HG03439 (cell line): ENCODE data around the gene CYTH2.

Experiments used
- ATAC-seq: cut with Tn5 transposase; IDR thresholded peaks from one replicate; pipeline ENCODE4 v1.9.1; 2021; ENCODE audit warnings: mild to moderate bottlenecking, moderate library complexity; ENCODE audit not compliant: unreplicated experiment

CYTH2 gene

DNA sequence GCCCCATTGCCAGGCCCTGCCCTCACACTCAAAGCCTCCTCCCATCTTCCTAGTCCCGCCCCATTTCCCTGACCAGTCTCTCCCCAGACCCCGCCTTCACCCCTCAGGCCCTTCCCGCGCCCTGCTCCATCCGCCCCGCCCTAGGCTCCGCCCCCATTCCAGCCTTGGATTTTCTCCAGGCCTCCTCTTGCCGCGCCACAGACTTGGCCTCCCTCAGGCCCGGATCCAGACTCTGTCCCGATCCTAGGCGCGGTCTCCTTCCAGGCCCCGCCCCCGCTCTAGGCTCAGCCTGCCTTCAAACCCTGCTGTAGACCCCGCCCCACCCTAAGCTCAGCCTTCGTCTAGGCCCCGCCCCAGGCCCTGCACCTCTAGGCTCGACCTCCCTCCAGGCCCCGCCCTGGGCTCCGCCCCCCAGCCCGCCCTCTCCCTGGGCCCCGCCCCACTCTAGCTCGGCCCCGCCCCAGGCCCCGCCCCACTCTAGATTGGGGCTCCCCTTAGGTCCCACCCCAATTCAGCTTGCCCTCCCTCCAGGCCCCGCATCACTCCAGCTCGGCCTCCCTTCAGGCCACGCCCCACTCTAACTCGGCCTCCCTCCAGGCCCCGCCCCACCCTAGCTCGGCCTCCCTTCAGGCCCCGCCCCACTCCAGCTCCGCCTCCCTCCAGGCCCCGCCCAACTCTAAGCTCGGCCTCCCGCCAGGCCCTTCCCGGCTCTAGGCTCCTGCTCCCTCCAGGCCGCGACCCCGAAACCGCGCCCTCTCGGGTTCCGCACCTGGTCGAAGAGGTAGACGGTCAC, 24.0 kb downstream of the CYTH2 start:
- ATAC-seq, result peak; percentile 62

DNA sequence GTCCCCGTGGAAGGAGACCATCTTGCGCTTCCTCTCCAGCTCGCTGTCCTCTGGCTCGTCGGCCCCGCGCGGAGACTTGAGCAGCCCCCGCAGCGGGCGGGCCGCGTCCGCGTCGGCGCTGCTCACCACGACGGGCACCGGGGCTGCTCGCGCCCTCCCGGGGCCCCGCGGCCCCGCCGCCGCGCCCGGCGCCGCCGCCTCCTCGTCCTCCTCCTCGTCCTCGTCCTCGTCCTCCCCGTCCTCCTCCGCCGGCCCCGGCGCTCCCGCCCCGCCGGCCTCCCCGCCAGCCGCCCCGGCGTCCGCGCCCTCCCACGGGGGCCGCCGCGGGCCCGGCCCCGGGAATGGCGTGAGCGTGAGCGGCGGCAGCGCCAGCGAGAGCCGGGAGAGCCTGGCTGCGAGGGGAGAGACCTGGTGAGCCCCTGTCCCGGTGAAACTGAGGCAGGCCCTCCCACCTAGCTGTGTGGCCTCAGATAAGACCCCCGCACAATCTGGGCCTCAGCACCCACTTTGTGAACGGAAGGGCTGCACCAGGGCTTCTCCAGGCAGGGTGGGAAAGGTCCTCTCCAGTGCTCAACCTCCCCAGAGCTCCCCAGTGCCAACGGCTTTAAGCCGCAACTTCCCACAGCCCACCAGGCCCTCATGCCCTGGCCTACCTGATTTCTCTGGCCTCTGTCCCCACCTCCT, 24.7 kb downstream of the CYTH2 start:
- ATAC-seq, result no peak

DNA sequence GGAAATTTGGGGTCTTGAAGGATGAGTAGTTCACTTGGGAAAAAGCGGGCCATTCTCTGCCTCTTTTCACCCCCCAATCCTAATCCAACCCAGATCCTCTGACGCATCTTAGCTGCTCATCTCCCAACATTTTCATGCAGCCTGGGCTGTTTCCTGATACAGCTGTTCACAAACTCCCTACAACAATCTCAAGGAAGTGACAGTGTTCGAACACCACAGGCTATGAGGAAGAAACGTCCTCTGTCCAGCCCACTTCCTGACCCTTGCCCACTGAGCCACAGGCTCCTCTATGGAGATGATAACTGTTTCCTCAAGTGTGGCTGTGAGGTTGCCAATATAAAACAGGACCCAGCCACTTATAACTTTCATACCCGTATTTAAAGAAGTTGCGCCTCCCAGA, 26.2 kb downstream of the CYTH2 start:
- no peak for ATAC-seq

DNA sequence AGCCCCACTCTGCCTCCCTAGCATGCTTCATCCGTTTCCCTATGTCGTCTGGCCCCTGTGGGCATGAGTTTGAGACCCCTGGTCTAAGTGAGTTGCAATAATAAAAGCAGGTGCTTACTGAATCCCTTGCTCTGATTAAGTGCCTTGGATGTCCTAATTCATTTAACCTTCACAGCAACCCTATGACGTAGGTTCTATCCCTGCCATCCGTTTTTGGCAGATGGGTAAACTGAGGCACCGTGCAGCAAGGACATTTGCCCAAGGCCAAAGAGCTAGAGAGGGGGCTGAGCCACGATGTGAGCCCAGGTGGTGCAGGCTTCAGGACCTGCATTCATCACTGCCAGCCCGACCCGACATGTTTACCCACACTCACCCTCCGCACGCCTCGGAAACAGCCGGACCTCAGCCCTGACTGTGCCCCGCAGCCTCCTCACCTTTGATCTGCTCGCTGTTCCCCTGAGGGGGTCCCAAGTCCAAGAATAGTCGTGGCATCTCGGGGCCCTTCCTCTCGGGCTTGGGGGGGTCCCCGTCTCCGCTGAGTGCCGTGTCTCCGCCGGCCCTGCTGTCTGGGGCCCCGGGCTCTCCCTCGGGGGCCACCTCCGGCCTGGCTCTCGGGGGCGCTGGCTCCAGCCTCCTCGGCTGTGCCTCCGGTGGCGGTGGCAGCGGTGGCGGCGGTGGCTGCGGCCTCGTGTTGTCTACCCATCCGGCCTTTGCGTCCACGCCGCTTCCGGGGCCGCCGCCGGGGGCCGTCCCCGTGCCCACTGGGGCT, 28.0 kb downstream of the CYTH2 start:
- no peak for ATAC-seq

DNA sequence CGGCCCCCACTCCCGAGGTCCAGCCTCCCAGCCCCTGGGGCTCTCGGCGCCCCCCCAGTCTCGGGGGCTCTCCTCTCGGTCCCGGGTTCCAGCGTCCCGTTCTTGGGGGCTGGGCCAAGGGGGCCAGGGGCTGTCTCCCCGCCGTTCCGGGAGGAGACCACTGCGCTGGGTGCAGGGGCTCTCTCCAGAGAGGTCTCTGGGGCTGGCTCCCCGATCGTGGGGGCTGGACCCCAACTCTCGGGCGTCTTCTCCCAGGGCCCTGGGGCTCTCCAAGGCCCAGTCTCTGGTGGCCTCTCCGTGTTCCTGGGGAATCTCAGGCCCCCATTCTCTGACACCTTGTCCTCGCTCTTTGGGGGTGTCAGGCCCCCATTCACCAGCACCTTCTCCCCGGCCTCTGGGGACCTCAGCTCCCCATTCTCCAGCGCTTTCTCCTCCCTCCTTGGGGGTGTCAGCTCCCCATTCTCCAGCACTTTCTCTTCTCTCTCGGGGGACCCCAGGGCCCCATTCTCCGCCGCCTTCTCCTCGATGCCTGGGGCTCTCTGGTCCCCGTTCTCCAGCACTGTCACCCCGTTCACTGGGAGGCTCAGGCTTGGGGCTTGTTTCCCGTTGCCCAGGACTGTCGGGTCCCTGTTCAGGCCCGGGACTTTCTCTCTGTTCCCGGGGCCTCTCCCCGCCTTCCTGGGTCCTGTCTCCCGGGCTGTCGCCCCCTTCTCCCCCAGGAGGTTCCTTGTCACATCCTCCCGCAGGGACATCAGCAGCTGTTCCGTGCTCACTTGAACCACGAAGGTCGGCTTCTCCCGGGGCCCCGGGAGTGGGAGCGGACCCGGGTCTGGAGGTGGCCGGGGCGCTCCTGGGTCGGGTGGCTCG, 28.8 kb downstream of the CYTH2 start:
- no peak for ATAC-seq

DNA sequence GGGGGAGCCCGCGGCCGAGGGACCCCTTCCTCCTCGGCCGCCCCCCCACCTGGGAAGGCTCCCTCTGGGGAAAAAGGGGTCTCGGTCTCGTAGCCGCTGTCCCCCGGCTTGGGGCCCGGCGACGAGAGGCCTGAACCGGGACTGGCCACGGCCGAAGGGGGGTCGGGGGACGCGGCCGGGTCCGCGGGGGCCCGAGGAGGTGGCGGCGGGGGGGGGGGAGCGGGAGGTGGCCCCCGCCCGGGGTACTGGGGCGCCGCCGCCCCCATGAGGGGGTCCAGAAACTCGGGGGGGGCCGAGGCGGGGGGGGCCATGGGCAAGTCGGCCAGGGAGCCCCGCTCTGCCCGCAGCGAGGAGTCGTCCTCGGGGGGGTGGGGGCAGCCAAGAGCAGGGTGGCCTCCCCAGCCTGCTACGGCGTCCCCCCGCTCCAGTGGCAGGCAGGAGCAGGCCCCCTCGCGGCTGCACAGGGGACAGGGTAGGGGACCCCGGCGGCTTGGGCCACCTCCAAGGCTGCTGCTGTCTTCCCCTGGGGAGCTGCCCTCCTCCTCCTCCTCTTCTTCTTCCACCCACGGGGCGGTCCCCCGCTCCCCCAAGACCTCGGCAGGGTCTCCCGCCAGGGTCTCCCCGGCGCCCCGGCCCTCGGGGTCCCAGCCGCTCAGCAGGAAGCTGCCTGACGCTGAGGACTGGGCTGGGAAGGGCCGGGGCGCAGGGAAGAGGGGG, 29.6 kb downstream of the CYTH2 start:
- ATAC-seq, result no peak

DNA sequence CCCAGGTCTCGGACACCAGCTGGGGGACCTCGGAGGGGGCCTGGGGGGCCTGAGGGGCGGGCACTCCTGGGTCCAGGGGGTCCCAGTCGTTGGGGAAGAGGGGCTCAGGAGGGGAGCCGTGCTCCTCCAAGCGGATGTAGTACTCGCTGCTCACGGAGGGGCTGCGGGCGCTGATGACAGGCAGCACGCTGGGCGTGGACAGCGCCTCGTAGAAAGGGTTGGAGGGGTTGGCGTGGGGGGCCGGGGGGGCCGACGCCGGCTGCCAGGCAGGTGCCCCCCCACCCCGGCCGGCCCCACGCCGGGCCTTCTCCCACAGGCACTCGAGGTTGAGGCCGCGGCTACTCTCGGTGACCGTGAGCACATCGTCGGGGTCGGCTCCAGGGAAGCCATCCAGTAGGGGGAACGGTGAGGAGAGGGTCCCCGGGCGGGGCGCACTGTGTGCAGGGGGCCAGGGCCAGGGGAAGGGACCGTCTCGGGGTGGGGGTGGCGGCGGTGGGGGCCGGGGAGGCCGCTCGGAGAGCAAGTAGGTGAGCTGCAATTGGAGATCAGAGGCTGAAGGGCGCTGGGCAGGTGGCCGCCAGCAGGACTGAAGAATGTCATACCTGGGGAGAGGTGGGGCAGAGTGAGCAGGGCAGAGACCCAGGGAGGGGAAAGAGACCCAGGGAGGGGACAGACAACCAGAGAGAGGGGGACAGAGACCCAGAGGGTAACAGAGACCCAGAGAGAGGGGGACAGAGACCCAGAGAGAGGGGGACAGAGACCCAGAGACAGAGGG, 30.3 kb downstream of the CYTH2 start:
- ATAC-seq, result no peak

DNA sequence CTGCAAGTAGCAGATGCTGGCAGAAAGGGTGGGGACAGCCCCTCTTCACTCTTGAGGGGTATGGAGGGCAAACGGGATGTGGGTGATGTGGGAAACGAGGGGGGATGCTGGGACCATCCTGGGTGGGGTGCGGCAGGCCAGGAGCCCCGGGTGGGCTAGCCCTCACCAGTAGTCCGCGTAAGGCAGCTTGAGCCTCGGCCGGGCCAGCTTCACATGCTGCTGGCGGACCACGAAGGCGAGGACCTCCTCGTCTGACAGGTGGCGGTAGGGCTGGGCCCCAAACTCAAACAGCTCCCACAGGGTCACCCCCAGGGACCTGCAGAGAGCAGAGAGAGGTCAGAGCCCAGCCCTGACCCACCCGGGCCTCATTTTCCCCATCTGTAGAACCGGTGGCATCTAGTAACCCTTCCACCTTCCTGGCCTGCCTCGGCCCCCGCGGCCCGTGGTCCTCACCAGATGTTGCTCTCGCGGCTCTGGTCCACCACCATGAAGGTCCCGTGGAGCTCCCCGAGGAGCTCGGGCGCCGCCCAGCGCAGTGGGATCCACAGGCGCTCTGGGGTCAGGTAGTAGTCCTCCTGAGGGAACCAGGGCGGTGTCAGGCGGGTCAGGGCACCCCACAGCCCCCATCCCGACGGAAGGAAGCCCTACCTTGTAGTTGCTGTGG, 31.8 kb downstream of the CYTH2 start:
- ATAC-seq, result no peak

DNA sequence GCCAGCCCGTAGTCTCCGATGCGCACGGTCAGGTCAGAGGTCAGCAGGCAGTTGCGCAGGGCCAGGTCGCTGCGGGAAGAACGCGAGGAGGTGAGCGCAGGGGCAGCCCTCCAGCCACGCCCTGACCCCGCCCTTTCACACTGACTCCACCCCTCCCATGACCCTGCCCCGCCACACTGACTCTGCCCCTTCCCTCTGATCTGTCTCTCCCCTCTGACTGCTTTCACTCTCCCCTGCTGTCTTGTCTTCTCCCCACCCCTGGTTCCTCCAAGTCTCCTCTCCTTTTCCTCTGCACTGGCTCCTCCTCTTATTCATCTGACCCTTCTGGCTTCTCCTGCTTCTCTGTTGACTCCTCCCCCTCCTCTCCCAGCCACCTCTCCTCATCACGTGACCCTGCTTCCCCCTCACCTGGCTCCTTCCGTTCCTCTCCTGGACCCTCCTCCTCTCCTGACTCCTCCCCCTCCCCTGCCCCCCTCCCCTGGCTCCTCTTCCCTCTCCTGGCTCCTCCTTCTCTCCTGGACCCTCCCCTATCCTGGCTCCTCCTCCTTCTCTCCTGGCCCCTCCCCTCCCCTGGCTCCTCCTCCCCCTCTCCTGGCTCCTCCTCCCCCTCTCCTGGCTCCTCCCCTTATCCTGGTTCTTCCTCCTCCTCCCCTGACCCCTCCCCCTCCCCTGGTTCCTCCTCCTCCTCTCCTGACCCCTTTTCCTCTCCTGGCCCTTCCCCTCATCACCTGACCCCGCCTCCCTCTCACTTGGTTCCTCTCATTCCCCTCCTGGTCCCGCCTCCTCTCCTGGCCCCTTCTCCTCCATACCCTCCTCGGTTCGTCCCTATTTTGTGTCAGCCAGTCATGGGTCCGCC, 32.6 kb downstream of the CYTH2 start:
- no peak for ATAC-seq

DNA sequence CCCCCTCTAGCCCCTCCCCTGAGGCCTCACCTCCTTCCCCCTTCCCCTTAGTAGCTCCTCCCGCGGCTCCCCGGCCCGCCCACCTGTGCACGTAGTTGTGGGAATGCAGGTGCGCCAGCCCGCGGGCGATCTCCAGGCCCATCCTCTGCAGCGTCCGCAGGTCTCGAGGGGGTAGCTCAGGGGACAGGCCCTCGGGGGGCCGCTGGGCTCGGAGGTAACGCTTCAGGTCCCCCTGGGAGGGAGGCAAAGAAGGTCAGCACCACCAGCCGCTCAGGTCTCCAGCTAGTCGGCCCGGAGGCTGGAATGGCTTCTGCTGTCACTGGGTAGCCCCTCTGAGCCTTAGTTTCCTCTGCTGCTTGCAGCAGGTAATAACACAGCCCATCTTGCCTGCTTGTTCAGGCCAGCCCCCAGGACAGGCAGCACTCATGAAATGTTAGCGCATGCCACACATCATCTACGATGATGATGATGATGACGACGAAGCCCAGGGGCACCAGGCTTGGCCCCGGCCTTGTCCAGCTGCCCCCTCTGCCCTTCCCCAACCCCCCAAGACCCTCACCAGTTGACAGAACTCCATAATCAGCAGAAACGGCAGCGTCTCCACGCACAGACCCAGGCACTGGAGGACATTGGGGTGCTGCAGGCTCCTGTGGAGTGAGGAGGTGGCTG, 33.3 kb downstream of the CYTH2 start:
- no peak for ATAC-seq

DNA sequence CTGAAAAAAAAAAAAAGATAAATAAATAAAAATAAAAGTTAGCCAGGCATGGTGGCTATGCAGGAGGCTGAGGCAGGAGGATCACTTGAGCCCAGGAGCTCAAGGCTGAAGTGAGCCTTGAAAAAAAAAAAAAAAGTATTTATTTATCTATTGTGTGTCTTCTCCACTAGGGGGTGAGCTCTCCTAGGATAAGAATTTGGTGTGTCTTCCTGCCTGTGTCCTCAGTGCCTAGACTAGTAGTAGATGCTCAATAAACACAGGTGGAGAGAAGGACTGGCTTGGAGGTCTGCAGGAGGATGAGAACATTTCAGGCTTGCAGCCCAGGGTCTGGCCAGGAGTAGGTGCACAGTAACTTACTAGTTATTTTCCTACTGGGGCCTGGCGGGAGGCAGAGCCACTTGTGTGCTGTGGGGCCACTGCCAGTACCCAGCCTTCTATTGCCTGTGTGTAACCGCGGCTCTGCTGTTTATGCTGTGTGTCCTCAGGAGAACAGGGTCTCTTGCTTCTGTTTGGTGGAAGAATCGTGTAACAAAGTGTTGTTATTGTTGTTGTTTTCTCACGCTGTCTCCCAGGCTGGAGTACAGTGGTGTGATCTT, 37.1 kb downstream of the CYTH2 start:
- no peak for ATAC-seq

DNA sequence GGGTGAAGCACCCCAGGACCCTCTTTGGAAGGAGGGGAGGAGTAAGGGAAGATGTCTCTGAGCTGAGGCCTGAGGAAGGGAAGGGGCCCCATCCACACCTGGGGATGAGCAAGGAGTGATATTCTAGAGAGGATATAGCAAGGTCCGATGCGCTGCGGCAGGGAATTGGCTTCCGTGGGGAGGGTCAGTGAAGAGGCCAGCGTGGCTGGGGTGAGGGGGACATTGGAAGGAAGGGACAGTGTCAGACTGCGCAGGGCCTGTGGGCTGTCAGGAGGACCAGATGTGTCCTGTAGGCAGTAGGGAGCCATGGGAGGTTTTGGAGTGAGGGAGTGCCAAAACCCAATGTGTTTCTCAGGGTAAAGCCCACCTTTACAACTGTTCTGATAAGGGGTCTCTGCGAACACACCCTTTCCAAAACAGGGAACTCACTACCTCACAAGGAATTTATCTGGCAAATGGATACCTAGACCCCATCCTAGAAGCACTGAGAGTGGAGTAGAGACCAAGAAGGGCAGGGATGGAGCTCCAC, 38.8 kb downstream of the CYTH2 start:
- no peak for ATAC-seq

DNA sequence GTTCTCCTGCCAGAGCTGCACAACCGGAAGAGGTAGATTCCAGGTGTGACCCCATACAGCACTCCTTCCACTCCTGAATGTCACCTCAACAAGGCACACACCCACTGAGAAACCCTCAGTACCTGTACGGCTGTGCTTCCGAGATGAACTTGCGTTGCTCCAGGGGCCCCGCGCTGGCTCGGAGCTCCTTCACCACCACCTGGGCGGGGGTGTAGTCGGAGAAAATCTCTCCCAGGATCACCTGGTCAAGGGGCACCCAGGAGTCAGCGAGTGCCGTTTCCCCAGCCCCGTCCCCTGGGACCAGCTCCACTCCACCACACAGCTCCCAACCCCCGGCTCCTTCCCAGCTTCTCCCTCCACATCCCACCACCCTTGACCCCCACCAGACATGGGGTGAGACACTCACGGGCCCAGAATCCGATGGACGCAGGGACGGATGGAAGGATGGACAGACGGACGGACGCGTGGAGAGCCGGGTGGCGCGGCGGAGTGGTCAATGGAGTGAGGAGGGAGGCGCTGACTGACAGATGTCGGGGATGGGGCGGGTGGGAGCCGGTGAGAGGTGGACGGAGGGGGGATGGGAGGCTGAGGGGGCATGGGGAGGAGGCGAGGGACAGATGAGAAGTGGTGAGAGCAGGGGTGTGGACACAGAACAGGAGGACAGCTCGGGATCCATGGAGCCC, 39.7 kb downstream of the CYTH2 start:
- no peak for ATAC-seq

DNA sequence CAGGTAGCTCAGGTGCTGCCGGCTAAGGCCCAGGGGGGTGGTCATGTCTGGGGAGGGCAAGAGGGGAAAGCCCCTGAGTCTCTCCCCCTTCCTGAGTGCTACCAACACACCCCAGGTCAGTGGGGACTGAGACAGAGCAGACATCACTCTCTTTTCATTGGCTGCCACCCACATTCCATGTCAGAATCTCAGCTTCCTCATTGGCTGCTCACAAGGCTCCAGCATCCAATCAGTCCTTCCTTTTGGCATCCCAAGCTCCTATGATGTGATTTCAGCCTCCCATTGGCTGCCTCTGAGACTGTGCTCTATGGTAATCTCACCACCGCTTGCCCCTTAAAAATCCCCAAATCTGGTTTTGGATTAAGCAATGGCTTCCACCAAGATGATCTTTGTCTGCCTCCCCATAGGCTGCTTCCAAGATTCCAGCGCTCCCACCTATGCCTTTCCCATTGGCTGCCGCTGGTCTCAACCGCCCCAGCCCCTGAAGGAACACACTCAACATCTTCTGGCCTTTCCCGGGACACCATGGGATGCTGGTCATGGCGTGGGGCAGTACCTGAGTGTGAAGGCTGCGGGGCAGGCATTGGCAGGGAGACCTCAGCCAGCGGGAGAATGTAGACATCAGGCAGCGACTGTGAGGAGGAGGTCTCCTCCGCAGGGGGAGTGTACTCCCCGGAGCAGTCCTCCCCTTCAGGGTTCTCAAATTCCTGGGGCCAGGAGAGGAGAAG, 40.5 kb downstream of the CYTH2 start:
- no peak for ATAC-seq

DNA sequence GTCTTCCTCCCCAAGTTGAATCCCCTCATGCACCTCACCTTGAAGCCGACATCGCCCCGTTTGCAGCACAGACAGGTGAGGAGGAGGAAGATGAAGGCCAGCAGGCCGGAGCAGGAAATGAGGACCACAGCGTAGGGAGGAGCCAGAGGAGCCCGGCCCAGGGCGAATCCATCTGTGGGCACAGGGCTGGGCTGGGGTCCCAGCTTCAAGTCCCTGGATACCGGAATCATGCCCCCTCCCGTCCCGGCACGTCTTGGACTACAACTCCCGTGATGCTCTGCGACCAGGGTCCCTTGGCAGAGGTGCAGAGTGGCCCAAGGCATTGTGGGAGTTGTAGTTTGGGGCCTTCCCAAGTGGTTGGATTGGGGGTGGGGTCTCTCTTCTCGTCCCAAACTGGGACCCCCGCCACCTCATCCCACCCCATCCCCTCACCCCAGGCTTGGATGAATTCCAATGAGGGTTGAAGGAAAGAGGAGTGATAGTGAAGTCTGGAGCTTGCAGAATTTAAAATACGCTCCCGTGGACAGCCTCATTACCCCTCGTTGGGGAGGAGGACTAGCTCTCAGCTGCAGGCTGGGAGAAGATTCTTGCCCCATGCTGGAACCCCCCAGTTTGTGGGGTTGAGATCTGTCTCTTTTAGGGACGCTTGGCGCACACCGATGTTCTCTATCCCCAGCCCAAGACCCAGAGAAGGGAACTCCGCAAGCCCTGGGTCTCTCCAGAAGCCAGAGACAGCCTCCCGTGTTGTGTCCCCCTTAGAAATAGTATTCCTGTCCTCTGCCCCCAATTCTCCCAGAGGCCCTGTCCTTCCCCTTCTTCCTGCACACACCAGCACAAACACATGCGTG, 41.5 kb downstream of the CYTH2 start:
- ATAC-seq, result no peak
